GM23338 (cell line): Measurements from ENCODE around the gene ZMYND11.

Source experiments
- CREB1 ChIP-seq: fragments of 250-450 bp; sonication (Bioruptor Pico); IDR thresholded peaks from 2 replicates; pipeline ENCODE4 v1.5.0; 2020; ENCODE audit warnings: low read depth, mild to moderate bottlenecking, moderate library complexity
- EZH2 ChIP-seq: fragments of 200-600 bp; sonication (generic); IDR thresholded peaks from one replicate; pipeline ENCODE4 v1.8.0; 2017; ENCODE audit warnings: antibody characterized with exemption, mild to moderate bottlenecking, low read depth; ENCODE audit not compliant: unreplicated experiment
- EZH2phosphoT487 ChIP-seq: fragments of 200-600 bp; sonication (generic); IDR thresholded peaks from one replicate; pipeline ENCODE4 v1.8.1; 2018; ENCODE audit warnings: antibody characterized with exemption; ENCODE audit not compliant: unreplicated experiment
- NANOG ChIP-seq: IDR thresholded peaks from 2 replicates; pipeline ENCODE4 v1.6.1; 2016; ENCODE audit warnings: antibody characterized with exemption, borderline replicate concordance
- POLR2AphosphoS5 ChIP-seq: IDR thresholded peaks from 2 replicates; pipeline ENCODE4 v1.6.1; 2016; ENCODE audit warnings: antibody characterized with exemption, low read depth
- STAT1 ChIP-seq: IDR thresholded peaks from one replicate; pipeline ENCODE4 v1.6.1; 2016; ENCODE audit warnings: antibody characterized with exemption; ENCODE audit not compliant: unreplicated experiment
- ZNF114 ChIP-seq: fragments of 250-450 bp; sonication (Bioruptor Pico); IDR thresholded peaks from 2 replicates; pipeline ENCODE4 v1.5.0; 2020; ENCODE audit warnings: mild to moderate bottlenecking, moderate library complexity
- TF ChIP-seq, protein P1 (sequence below), 2 experiments: fragments of 200-600 bp in 1 of 2; sonication (generic) in 1 of 2; conservative IDR thresholded peaks; 2 replicates each; pipeline versions ENCODE4 v1.5.1 to v1.6.1; 2016 to 2017; ENCODE audit warnings: antibody characterized with exemption in 2 of 2, low read depth in 2 of 2, mild to moderate bottlenecking in 2 of 2, moderate library complexity in 1 of 2
- TF ChIP-seq, protein P2 (sequence below): IDR thresholded peaks from one replicate; pipeline ENCODE4 v1.6.1; 2018; ENCODE audit warnings: antibody characterized with exemption; ENCODE audit not compliant: unreplicated experiment
- TF ChIP-seq, protein P3 (sequence below): IDR thresholded peaks from 2 replicates; pipeline ENCODE4 v1.6.1; 2016; ENCODE audit warnings: antibody characterized with exemption

DNA sequence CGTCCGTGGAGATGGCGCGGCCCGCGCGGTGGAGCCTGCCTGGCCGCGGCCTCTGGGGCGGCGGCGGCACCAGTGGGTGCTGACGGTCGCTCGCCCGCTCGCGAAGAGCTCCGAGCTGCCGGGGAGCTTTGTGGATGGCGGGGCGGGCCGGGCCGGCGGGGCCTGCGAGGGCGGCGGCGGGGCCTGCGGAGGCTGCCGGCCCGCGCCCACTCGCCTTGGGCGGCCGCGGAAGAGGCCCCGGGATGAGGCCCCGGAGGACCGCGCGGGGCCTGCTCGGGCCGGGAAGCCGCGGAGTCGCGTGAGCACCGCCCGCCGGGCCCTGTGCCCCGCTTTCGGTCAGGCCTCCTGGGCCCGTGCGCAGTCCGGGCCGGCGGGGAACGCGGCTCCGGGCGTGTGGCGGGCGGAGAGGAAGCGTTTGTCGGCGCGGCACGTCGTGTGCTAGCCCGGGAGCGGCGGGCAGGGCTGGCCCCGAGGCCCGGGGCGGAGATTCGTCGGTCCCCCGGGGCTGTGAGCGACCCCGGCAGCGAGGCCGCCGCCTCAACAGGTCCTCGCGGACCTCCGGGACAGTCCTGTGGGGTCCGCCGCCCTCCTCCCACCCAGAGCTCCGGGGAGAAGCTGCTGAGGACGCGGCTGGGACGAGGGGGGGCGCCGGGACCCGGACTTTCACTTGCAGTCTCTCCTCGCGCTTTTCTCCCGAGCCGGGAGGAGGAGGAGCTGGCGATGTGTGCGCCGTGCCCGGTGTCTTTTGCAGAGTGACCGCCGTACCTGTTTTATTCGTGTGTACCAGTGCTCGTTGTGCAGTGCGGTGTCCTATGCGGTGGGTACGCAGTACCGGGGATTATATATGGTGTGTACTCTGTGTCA lies 578 bp downstream of the ZMYND11 start:
- TF ChIP-seq, protein P1, sequence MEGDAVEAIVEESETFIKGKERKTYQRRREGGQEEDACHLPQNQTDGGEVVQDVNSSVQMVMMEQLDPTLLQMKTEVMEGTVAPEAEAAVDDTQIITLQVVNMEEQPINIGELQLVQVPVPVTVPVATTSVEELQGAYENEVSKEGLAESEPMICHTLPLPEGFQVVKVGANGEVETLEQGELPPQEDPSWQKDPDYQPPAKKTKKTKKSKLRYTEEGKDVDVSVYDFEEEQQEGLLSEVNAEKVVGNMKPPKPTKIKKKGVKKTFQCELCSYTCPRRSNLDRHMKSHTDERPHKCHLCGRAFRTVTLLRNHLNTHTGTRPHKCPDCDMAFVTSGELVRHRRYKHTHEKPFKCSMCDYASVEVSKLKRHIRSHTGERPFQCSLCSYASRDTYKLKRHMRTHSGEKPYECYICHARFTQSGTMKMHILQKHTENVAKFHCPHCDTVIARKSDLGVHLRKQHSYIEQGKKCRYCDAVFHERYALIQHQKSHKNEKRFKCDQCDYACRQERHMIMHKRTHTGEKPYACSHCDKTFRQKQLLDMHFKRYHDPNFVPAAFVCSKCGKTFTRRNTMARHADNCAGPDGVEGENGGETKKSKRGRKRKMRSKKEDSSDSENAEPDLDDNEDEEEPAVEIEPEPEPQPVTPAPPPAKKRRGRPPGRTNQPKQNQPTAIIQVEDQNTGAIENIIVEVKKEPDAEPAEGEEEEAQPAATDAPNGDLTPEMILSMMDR (conservative IDR thresholded peaks at IDR 0.05; ENCODE audit: low read depth in 2 of 2), result no peak
- TF ChIP-seq POLR2AphosphoS5 (no peak; the same call in 1 of the 2 replicates), STAT1 (no peak), CREB1 (no peak), EZH2 (no peak), EZH2phosphoT487 (no peak), ZNF114 (CRISPR knock-in tag) (no peak), NANOG (no peak)
- TF ChIP-seq, protein P2, sequence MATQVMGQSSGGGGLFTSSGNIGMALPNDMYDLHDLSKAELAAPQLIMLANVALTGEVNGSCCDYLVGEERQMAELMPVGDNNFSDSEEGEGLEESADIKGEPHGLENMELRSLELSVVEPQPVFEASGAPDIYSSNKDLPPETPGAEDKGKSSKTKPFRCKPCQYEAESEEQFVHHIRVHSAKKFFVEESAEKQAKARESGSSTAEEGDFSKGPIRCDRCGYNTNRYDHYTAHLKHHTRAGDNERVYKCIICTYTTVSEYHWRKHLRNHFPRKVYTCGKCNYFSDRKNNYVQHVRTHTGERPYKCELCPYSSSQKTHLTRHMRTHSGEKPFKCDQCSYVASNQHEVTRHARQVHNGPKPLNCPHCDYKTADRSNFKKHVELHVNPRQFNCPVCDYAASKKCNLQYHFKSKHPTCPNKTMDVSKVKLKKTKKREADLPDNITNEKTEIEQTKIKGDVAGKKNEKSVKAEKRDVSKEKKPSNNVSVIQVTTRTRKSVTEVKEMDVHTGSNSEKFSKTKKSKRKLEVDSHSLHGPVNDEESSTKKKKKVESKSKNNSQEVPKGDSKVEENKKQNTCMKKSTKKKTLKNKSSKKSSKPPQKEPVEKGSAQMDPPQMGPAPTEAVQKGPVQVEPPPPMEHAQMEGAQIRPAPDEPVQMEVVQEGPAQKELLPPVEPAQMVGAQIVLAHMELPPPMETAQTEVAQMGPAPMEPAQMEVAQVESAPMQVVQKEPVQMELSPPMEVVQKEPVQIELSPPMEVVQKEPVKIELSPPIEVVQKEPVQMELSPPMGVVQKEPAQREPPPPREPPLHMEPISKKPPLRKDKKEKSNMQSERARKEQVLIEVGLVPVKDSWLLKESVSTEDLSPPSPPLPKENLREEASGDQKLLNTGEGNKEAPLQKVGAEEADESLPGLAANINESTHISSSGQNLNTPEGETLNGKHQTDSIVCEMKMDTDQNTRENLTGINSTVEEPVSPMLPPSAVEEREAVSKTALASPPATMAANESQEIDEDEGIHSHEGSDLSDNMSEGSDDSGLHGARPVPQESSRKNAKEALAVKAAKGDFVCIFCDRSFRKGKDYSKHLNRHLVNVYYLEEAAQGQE, result no peak
- TF ChIP-seq, protein P3, sequence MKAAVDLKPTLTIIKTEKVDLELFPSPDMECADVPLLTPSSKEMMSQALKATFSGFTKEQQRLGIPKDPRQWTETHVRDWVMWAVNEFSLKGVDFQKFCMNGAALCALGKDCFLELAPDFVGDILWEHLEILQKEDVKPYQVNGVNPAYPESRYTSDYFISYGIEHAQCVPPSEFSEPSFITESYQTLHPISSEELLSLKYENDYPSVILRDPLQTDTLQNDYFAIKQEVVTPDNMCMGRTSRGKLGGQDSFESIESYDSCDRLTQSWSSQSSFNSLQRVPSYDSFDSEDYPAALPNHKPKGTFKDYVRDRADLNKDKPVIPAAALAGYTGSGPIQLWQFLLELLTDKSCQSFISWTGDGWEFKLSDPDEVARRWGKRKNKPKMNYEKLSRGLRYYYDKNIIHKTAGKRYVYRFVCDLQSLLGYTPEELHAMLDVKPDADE, result no peak
